Muscle of leg (tissue), 11 donors: ENCODE results near the gene RNF2. TPM values are rescaled to one million over a fixed set of nuclear protein-coding genes. Genes with fewer than 3 reads are reported as not detected.

ENCODE experiments used
- DNase-seq: peaks from one replicate; pipeline ENCODE4 v3.0.0; 2013
- H3K27ac ChIP-seq: one replicate; pipeline ENCODE4 v1.5.1; 2013; ENCODE audit warnings: mild to moderate bottlenecking, low read length, control low read depth
- H3K27me3 ChIP-seq: one replicate; pipeline ENCODE4 v1.6.1; 2013; ENCODE audit warnings: low read length; ENCODE audit not compliant: control insufficient read depth, insufficient read depth
- H3K36me3 ChIP-seq: one replicate; pipeline ENCODE4 v1.6.1; 2013; ENCODE audit warnings: low read length; ENCODE audit not compliant: control insufficient read depth, insufficient read depth
- H3K4me1 ChIP-seq: one replicate; pipeline ENCODE4 v1.6.1; 2013; ENCODE audit warnings: low read length; ENCODE audit not compliant: control insufficient read depth, insufficient read depth
- H3K4me3 ChIP-seq: one replicate; pipeline ENCODE4 v1.5.1; 2013; ENCODE audit warnings: low read length, control low read depth
- H3K9me3 ChIP-seq: replicated peaks from 2 replicates; pipeline ENCODE4 v1.6.1; 2013; ENCODE audit warnings: low read depth, low read length; ENCODE audit not compliant: control insufficient read depth
- WGBS: methylation state at CpG from one replicate; pipeline ENCODE4 v1.1.5; 2013; ENCODE audit warnings: missing lambda C conversion rate; ENCODE audit not compliant: insufficient coverage; 5-methylcytosine and 5-hydroxymethylcytosine counted together
- polyA plus RNA-seq, 8 donors: library from polyadenylated mRNA; unstranded; fragments of 120-200 nt; gene quantifications; one replicate each; pipeline versions ENCODE4 v1.2.1 to v1.2.3, GENCODE V29; 2013; ENCODE audit warnings: inconsistent platforms in 1 of 8, low replicate concordance in 1 of 8; ENCODE audit not compliant: insufficient read length in 8 of 8, insufficient read depth in 1 of 8
- total RNA-seq: library from RNA; stranded (reverse); fragments of 120-200 nt; gene quantifications from one replicate; pipeline ENCODE4 v1.2.4, GENCODE V29; 2013

The RNF2 gene
- total and polyA plus RNA-seq, 9 donors: 28.4 to 44.8 (median 34.6) TPM

GRCh38 chr1:185111873-185112272 lies 66.5 kb downstream of the RNF2 start:
- Histone ChIP-seq H3K4me3 (no peak overlapping the region), H3K9me3 (peaks cover 14% of the 10 kb centered on the region), H3K4me1 (no peaks in the 10 kb centered on the region), H3K36me3 (no peaks in the 10 kb centered on the region), H3K27ac (no peak overlapping the region), H3K27me3 (no peaks in the 10 kb centered on the region)
- no peak for DNase-seq

GRCh38 chr1:185112356-185112755 lies 67.0 kb downstream of the RNF2 start:
- no peaks in the 10 kb centered on the region for H3K27me3 ChIP-seq
- peaks cover 14% of the 10 kb centered on the region for H3K9me3 ChIP-seq
- H3K4me1 ChIP-seq: no peaks in the 10 kb centered on the region
- no CpG with 5 or more reads among the region's 2 CpGs for WGBS
- DNase-seq: peak; percentile 9
- no peaks in the 10 kb centered on the region for H3K36me3 ChIP-seq
- H3K27ac ChIP-seq: no peak overlapping the region
- no peak overlapping the region for H3K4me3 ChIP-seq

- WGBS: no CpG with 5 or more reads among the region's 2 CpGs
- no peak for DNase-seq
These were observed 84.3 kb downstream of the RNF2 start for GRCh38 chr1:185129708-185130107.

GRCh38 chr1:185132534-185132933 lies 87.2 kb downstream of the RNF2 start:
- Histone ChIP-seq H3K4me3 (no peak overlapping the region), H3K27ac (no peak overlapping the region), H3K9me3 (peaks cover 6% of the 10 kb centered on the region), H3K27me3 (no peaks in the 10 kb centered on the region), H3K36me3 (peaks cover 21% of the 10 kb centered on the region), H3K4me1 (no peaks in the 10 kb centered on the region)
- DNase-seq: no peak
- no CpG with 5 or more reads among the region's 1 CpG for WGBS

More at GRCh38 chr1:185129708-185130107, 84.3 kb downstream of the RNF2 start:
- H3K27ac ChIP-seq: no peak overlapping the region
- no peaks in the 10 kb centered on the region for H3K27me3 ChIP-seq
- peaks cover 26% of the 10 kb centered on the region for H3K36me3 ChIP-seq
- H3K4me3 ChIP-seq: no peak overlapping the region
- H3K9me3 ChIP-seq: peaks cover 6% of the 10 kb centered on the region
- H3K4me1 ChIP-seq: no peaks in the 10 kb centered on the region

- Histone ChIP-seq H3K27ac (no peak overlapping the region), H3K4me1 (no peaks in the 10 kb centered on the region), H3K27me3 (no peaks in the 10 kb centered on the region), H3K36me3 (peaks cover 23% of the 10 kb centered on the region), H3K9me3 (peaks cover 2% of the 10 kb centered on the region), H3K4me3 (no peak overlapping the region)
- WGBS: no CpG with 5 or more reads among the region's 1 CpG
- DNase-seq: no peak
These were observed 92.7 kb downstream of the RNF2 start for GRCh38 chr1:185137896-185138545.

- Histone ChIP-seq H3K27ac (no peak overlapping the region), H3K4me1 (no peaks in the 10 kb centered on the region), H3K9me3 (no peaks in the 10 kb centered on the region), H3K4me3 (no peak overlapping the region), H3K27me3 (no peaks in the 10 kb centered on the region), H3K36me3 (peaks cover 15% of the 10 kb centered on the region)
- WGBS: no CpG with 5 or more reads among the region's 4 CpGs
- DNase-seq: no peak
These were observed 93.9 kb downstream of the RNF2 start for GRCh38 chr1:185139246-185139645.

GRCh38 chr1:185144233-185144632 lies 98.9 kb downstream of the RNF2 start:
- Histone ChIP-seq H3K36me3 (peaks cover 12% of the 10 kb centered on the region), H3K27me3 (no peaks in the 10 kb centered on the region), H3K27ac (no peak overlapping the region), H3K4me1 (no peaks in the 10 kb centered on the region), H3K9me3 (no peaks in the 10 kb centered on the region), H3K4me3 (no peak overlapping the region)
- no peak for DNase-seq

GRCh38 chr1:185151215-185151614 lies 105.9 kb downstream of the RNF2 start:
- no peak overlapping the region for H3K4me3 ChIP-seq
- H3K4me1 ChIP-seq: peaks cover 2% of the 10 kb centered on the region
- H3K27me3 ChIP-seq: no peaks in the 10 kb centered on the region
- no peaks in the 10 kb centered on the region for H3K9me3 ChIP-seq
- no peak for DNase-seq
- WGBS: no CpG with 5 or more reads among the region's 5 CpGs
- no peak overlapping the region for H3K27ac ChIP-seq
- peaks cover 14% of the 10 kb centered on the region for H3K36me3 ChIP-seq

Other genes starting within 250 kb of the RNF2 start
- gene NIBAN1, start 71.0 kb upstream of the RNF2 start, total RNA-seq: 50.5 TPM
- 10 to 100 TPM; 34.0 to 66.6 (median 49.9) TPM for gene NIBAN1, start 71.0 kb upstream of the RNF2 start, polyA plus RNA-seq
- gene TRMT1L, start 111.4 kb downstream of the RNF2 start, total RNA-seq: 13.0 TPM
- gene TRMT1L, start 111.4 kb downstream of the RNF2 start, polyA plus RNA-seq: 10 to 100 TPM; 11.0 to 14.2 (median 13.1) TPM
- 9.5 TPM for gene SWT1, start 111.6 kb downstream of the RNF2 start, total RNA-seq
- gene SWT1, start 111.6 kb downstream of the RNF2 start, polyA plus RNA-seq: 1 to 10 TPM; 4.9 to 6.7 (median 5.6) TPM